Activated CD4-positive, alpha-beta T cell treated with anti-CD3 and anti-CD28 coated beads, Interleukin-2, amount 50 U/mL, for 1 hour (primary cell): ENCODE results near the gene TIPRL.
"Not testable (repeated sequence)": the region's sequence is repeated elsewhere in the genome, so short reads cannot be mapped to it uniquely, and the experiment has no call there.

Experiments used
- DNase-seq: peaks from one replicate; pipeline ENCODE4 v3.0.0-alpha.2; 2020

TIPRL gene

DNA sequence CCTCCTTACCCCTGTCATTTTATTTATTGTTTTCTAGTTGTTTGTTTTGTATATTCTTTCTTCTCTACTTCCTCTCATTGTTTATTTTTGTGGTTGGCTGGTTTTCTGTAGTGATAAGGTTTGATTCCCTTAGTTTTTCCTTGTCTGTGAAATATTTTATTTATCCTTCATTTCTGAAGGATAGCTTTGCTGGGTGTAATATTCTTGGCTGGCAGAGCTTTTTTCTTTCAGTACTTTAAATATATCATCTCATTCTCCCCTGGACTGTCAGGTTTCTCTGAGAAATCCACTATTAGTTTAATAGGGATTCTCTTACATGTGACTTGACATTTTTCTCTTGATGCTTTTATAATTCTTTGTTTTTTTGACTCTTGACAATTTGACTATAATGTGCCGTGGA lies 18.8 kb upstream of the TIPRL start:
- DNase-seq = no peak

DNA sequence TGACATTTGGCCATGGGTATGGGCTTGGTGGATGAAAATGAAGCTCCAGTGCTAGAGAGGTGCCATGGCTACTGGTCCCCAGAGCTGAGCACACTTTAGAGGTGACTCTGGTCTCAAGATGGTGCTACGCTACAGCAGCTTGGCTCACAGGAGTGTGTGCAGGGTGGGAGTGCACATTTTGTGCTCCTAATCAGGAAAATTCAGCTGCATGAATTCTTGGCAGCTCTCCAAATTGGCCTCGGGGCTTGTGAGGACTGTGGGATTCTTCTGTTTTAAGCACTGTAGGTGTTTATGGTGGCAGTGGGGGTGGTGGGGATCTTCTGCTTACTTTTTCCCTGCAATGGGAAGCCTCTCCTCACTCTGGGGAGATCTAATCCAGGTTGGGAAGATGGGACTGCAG lies 17.3 kb upstream of the TIPRL start:
- no peak for DNase-seq

DNA sequence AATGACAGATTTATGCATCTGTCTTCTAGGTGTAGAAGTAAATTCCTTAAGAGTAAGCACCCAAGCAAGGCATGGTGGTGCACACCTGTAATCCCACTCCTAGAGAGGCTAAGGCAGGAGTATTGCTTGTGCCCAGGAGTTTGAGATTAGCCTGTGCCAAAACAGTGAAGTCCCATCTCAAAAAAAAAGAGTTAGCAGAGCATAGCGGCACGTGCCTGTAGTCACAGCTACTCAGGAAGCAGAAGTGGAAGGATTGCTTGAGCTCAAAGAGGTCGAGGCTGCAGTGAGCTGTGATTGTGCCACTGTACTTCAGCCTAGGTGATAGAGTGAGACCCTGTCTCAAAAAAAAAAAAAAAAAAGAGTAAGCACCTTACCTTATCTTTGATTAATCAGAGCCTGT lies 15.1 kb upstream of the TIPRL start:
- no peak for DNase-seq

- DNase-seq = no peak
These were observed 14.0 kb upstream of the TIPRL start for GRCh38 chr1:168164771-168165170.

DNA sequence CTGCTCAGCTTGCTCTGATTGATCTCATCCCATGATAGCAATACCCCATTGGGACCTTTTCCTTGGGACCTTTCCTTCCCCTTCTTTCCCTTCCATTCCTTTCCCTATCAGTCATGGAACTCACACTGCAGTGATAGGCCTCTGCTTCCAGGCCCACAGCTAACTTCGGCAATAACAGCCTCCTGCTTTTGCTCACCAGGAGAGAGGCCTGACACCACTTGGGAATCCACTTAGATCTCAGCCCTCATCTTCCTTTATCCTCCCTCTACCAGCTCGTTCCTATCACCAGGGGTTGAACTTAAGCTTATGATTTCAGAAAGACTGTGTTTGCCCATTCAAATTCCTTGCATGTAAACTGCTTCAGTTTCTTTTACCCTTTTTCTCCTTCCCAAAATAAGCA lies 11.0 kb upstream of the TIPRL start:
- no peak for DNase-seq

- DNase-seq = no peak
These were observed 7.9 kb upstream of the TIPRL start for GRCh38 chr1:168170564-168171508.

DNA sequence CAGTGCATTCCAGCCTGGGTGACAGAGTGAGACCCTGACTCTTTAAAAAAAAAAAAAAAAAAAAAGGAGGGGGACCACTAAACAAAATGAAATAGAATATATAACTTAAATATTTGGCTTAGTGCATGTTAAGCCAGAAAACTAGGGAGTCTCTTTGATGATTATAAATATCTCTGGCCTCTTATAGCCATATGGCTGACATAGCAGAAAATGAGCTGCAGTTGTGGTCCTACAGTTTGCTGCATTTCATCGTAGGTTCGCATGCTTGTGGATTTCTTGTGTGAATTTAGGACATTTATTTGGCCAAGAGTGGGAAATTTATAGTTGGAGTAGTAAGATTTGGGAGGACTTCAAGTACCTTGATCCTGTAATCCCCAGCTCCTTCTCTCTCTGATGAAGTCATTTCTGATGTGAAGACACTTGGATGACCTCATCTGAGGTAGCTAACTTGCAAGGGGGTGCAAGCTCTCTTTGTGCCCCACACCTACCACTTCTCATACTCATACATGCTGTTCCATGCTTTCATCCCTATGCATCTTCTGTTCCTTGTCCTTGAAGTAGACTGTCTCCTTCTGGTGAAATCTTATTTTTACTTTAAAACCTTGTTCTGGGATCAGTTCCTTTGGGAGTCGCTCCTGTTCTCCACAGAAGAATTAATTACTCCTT lies 6.4 kb upstream of the TIPRL start:
- no peak for DNase-seq

- DNase-seq = no peak
These were observed 530 bp upstream of the TIPRL start for GRCh38 chr1:168178227-168178637.

GRCh38 chr1:168179438-168180147 lies 831 bp downstream of the TIPRL start:
- no peak for DNase-seq

DNA sequence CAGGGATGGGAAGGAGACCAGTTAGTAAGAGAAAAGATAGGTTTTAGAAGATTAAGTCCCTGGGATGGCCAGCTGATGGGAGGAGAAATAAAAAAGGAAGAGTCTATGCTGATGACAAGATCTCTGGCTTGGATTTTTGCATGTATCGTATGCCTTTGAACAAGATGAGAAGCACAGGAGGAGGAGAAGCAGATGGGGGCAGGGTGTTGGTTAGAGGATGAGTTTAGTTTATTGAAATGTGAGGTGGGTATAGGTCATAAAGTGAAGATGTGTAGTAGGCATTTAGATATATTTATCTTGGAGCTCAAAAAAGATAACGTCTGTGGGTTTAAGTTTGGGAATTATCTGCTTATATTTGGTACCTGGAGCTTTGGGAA lies 1.4 kb downstream of the TIPRL start:
- no peak for DNase-seq

DNA sequence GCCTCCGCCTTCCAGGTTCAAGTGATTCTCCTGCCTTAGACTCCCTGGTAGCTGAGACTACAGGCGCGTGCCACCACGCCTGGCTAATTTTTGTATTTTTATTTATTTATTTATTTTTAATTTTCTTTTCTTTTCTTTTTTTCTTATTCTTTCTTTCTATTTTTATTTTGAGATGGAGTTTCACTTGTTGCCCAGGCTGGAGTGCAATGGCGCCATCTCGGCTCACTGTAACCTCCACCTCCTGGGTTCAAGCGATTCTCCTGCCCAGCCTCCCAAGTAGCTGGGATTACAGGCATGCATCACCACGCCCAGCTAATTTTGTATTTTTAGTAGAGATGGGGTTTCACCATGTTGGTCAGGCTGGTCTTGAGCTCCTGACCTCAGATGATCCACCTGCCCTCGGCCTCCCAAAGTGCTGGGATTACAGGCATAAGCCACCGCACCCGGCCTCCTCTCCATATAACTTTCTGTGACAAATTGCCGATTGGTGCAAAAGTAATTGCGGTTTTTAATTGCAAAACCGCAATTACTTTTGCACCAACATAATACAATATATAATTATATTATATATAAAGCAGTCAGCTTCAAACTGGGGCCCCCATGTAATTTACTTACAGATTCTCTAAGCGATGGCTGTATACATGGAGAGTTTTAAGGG lies 2.4 kb downstream of the TIPRL start:
- DNase-seq = not testable (repeated sequence)

DNA sequence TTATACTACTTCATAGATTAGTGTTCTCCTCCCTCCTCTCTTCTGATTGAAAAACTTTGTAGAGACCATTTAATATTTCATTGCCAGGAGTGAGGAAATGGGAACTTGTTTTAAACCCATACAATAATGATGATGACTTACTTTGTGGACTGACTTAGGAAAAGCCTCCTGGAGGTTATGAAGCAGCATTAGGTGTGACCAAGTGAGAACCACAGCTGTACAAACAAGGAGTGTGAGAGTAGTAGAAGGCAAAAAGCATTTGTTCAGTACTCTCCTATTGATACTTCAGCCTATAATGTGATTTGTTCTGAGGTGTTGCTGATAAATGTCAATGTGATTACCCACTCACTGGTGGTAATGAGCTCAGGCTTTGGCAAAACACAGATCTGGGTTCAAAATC lies 8.4 kb downstream of the TIPRL start:
- DNase-seq = no peak

- no peak for DNase-seq
These were observed 11.6 kb downstream of the TIPRL start for GRCh38 chr1:168190403-168190802.

GRCh38 chr1:168195199-168196135 lies 16.7 kb downstream of the TIPRL start:
- DNase-seq = no peak

GRCh38 chr1:168199056-168199455 lies 20.3 kb downstream of the TIPRL start:
- DNase-seq = no peak

GRCh38 chr1:168202941-168203654 lies 24.3 kb downstream of the TIPRL start:
- DNase-seq = no peak

DNA sequence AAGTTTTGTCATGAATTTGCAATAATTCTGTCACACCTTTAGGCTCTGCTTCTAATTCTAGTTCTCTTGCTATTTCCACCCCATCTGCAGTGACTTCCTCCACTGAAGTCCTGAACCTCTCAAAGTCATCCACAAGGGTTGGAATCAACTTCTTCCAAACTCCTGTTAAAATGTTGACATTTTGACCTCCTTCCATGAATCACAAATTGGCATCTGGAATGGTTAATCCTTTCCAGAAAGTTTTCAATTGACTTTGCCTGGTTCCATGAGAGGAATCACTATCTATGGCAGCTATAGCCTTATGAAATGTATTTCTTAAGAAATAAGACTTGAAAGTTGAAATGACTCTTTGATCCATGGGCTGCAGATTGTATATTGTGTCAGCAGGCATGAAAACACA lies 27.3 kb downstream of the TIPRL start:
- no peak for DNase-seq

GRCh38 chr1:168207673-168208072 lies 28.9 kb downstream of the TIPRL start:
- DNase-seq = not testable (repeated sequence)

DNA sequence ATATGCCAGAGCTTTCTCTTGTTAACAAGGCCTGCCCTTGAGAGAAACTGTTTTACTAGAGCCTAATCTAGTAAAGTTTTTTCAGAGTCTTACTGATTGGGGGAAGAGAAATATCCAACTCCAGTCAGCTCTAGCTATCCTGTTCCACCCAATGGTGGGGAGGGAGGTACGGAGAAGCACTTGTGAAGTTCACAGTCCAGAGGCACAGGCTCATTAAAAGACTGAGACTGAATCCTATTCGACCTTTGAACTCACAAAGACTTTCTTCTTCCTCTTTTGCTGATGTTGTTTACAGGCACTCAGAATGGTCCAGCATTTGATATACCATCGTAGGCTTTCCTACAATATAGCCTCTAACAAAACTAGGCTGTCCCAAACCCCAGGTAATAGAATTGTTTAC lies 31.6 kb downstream of the TIPRL start:
- DNase-seq = no peak

DNA sequence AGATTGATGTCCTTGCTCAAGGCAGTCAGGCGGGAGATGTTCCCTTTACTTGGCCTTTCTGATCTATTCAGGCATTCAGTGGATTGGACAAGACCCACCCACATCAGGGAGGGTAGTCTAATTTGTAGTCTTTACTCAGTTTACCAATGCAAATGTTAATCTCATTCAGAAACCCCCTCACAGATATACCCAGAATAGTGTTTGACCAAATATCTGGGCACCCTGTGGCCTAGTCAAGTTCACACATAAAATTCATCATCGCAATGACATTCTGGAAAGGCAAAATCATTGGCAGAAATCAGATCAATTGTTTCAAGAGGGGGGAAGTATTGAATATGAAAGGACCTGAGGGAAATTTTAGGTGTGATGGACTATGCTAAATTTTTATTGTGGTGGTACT lies 34.6 kb downstream of the TIPRL start:
- no peak for DNase-seq

GRCh38 chr1:168216171-168216570 lies 37.4 kb downstream of the TIPRL start:
- DNase-seq = no peak
